DMS79 treated with DMSO at 0.1 percent for 48 hours (cell line): Measurements from ENCODE around the gene WNT7B.

Experiments used
- DNase-seq: peaks from one replicate; lab custom pipeline; 2025; lab: John Stamatoyannopoulos, UW

WNT7B gene

DNA sequence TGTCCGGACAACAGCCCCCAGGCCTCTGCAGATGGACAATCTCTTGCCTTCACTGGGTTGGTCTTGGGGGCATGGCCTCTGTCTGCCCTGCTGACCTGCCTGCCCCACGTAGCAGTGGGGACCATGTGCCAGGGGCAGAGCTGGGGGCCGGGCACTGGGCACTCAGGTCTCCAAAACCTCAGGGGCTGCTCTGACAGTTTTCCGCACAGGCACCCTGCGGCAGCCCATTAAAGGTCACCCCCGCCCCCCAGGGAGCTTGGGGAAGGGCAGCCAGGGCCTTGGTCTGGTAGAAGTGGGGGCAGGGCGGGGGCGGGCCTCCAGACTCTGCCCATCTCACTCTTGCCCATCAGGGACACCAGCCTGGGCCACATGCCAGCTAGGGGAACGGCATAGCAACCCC, 49.9 kb downstream of the WNT7B start:
- DNase-seq = no peak

DNA sequence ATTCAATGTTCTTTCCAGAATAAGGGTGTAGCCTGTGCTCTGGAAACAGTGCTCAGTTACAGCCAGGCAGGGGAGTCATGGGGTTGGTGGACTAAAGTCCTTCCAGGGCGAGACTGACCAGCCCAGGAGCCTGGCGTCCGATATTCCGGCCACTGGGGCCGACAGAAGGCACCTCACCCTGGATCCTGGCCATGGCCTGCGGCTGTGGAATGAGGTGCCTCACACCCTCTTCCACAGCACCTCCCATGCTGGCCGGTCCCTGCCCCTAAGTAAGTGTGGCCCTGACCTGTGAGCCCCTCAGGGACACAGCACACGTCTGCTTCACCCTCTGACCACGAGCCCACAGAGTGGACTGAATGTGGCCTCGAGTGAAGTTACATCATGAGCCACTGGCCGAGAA, 50.5 kb downstream of the WNT7B start:
- DNase-seq = no peak

DNA sequence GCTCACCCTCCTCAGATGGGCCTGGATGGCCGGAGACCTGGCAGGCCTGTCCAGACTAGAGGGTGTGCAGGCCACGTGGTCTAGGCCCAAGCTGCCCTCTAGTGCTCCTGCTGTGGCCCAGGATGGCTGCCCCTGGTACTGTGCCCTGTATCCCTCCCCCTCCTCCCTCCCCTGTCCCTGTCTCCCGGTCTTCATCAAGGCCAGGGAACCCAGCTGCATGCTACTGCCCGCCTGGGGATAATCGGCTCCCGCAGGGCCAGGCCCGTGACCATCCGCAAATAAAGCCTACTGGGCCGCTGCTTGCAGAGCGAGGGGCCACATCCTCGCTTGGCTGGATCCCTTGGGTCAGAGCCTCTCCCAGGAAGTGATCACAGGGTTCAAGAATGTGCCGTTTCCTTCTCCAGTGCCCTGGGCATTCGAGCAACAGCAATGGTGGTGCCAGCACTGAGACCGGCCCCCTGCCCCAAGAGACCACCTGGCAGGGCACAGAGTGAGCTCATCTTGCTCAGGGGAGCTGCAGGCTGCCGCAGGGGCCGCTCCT, 51.1 kb downstream of the WNT7B start:
- no peak for DNase-seq

DNA sequence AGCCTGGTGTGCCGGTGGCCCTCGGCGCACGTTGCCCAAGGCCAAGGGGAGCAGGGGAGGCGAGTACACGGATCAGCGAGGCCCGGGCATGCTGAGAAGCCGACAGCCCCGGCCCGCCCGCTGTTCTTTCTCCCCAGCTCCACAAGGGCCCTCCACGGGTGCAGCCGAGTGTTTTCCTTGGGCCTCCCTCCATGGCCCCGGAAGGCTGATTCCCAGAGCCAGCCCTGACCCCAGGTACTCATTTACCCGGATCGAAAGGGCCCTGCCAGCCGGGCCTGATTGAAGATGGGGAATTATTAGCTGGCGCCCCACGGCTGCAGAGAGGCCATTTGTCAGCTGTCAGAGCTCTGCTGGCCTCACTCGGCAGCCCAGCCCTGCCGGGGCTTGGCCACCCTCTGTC, 53.1 kb downstream of the WNT7B start:
- no peak for DNase-seq

DNA sequence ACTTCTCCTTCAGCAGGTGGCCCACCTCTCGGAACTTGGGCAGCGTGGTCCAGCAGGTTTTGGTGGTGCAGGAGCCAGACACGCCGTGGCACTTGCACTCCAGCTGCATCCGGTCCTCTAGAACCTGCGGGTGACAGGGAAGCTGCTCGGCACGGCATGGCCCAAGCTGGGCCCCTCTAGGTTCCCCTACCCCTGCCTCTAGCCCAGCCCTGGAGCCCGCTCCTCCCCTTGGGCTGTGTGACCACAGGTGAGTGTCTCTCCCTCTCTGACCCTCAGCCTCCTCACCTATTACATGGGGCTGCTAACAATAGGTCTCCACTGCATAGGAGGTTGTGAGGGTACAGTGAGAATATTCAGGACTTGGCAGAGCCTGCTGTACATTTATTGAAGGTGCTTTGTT, 53.8 kb downstream of the WNT7B start:
- DNase-seq = no peak

DNA sequence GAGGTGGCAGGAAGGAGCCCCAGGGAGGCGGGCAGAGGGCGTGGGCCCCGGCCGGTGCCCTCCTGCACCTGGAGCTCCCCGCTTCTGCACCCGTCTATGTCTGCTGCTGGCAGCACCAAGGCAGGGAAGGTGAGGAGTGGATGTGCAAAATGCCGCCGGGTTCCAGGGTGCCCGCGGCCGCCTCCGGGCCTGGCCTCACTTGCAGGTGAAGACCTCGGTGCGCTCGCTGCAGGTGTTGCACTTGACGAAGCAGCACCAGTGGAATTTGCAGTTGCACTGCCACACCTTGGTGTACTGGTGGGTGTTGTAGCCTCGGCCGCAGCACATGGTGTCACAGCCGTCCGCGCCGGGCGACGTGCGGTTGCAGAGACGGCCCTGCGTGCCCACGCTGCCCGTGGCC, 54.3 kb downstream of the WNT7B start:
- DNase-seq = no peak

DNA sequence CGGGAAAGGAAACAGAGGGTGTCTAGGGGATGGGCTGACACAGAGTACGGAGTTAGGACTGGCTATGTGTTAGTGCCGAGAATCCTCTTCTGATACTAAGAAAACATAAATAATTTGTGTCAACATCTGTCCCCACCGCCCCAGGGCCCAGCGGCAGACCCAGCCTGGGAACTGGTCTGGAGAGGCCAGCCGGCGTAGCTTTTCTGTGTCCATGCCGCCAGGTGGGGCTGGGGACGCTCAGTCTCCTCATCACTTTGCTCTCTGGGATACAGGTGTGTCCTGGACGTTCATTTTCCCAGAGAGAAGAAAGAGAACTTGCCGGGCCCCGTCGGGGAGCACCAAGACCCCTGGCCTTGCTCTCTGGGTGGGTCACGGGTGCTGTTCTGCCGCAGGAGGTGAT, 54.7 kb downstream of the WNT7B start:
- DNase-seq = no peak

DNA sequence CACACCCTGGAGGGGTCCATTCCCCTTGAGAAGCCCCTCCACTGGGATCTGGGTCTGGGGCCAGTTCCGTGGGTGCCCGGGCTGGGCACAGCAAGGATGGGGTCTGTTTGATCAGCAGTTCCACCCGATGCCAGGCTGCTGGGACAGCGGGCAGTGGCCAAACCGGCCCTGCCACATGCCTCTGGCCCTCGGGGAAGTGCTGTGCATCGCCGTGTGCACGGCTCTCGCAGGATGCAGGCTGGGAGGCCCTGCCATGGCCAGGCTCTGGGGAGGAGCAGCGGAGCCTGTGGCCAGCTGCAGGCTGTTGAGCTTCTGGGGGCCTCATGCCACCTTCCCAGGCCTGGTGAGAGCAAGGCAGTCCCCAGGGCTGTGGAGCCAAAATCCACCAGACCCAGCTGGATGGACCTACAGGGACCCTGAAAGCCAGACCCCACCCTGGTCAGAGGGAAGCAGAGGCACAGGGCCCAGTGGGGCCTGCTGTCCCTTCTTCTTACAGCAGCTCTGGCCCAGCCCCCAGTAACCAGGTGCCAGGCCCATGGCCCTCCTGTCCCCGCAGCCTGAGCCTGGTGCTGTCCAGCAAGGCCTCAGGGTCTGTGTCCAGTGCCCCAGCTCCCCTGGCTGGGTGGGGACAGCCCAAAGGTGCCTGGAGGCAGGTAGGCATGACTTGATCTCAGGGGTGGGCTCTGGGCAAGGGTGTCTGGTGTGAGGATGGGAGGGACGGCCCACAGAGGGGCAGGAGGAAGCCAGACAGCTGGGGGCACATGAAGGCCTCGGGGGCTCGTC, 57.3 kb downstream of the WNT7B start:
- no peak for DNase-seq

DNA sequence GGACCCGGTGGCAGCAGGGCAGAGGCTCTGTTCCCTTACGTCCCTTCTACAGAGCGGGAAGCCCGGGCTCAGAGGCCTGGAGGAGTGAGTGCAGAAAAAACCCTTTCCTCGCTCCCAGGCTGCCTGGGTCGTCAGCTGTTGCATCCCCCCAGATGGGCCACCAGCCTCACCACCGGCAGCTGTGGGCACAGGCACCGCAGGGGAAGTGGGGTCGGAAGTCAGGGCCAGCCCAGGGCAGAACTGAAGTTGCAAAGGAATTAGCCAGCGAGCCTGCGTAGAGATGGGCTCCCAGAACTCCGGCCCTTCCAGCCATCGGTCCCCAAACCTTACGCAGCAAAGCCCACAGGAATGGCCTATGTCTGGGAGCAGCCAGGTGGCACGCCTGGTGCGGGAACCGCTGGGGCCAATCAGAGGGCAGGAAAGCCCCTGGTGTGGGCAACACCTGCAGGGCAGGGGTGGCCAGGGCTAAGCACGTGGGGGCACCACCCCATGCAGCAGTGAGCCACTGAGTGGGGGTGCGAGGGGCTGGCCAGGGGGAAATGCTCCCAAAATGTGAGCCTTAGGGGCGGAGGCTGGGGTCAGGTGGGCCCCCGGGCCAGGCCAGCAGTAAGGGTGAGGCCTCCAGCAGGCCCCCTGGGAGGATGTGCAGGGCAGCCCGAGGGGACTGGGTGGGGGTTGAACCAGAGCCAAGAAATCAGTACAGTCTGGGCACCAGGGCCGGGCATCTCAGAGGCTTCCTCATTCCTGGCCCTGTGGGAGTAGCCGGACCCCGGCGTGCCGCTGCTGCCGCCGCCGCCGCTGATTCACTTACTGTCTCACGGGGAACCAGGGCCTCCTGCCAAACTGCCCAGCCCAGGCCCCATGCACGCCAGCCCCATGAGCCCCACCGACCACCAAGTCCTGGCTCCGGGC, 58.2 kb downstream of the WNT7B start:
- no peak for DNase-seq

DNA sequence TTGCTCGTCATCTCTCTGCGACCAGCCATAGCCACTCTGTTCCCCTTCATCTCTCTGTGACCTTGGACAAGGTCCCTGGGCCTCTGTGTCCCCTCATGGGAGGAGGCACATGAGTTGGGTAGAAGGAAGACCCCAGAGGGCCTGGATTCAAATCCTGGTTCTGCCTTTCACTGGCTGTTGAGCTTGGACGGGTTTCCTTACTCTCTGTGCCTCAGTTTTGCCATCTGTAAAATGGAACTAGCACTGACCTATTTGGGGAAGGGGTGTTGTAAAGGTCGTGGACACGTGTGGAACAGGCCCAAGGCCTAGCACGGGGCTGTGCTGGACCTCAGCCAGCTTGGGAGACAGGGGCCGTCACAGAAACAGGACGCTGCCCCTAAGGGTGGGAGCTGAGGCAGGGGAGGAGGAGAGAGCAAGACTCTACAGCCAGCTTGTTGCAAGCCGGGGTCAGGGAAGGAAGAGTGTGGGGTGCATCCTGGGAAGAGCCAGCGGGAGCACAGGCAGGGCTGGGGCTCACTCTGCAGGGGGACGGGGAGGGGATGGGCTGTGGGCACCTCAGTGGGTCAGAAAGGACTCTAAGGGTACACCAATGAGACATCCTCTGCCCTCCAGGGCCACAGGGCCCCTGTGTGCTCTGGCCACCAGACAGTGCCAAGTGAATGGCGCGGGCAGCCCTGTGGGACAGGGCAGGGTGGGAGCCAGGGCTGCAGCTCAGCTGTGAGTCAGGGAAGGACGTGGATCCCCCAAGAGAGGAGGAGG, 59.1 kb downstream of the WNT7B start:
- no peak for DNase-seq

DNA sequence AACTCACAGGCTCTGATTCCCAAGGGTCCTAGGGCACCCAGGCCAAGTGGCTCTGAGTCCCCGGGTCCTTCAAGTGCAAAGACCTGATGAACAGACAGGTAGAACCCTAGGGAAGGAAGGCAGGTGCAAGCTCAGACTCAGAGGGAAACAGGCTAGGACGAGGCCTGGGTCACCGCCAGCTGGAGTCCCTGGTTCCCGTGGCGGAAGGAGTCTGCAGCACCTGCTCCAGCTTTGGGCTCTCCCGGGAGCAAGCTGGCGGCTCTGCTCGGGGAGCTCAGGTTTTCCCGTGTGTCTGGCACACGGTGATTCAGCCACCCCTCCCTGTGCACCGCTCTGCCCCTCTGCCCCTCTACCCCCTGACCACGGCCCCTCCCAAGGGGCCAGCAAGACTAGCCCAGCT, 59.8 kb downstream of the WNT7B start:
- DNase-seq = peak; percentile 63

DNA sequence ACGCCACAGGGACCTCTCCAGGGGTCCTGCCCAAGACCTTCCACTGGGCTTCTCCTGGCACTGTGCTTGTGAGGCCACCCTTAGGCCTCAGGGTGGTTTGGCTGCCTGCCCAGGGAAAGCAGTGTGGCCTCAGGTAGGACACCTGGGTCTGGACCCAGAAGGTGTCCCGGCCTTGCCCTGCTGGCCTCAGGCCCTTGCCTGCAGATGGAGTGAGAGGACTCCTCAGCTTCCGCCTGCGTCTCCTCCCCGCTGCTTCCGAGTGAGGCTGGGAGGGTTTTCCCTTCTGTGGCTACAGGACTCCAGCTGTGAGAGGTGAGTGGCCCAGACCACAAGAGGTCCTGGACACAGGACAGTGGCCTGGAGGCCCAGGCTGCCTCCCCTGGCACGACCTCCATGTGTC, 60.4 kb downstream of the WNT7B start:
- no peak for DNase-seq

DNA sequence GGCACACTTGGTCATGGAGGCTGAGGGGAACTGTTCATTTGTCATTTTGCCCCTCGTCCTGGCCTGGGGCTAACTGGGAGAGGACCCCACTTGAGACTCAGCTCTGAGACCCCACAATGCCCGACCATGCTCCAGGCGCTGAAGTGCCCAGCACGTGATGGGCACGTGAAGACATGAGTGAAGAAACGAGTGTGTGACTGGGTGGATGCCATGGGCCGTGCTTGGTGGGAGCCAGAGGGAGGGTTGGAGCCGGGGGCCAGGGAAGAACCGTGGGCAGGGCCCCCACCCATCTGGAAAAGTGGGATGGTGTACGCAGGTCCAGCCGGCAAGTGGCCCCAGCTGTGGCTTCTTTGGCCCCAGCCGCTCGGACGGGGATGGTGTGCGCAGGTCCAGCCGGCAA, 61.1 kb downstream of the WNT7B start:
- no peak for DNase-seq

DNA sequence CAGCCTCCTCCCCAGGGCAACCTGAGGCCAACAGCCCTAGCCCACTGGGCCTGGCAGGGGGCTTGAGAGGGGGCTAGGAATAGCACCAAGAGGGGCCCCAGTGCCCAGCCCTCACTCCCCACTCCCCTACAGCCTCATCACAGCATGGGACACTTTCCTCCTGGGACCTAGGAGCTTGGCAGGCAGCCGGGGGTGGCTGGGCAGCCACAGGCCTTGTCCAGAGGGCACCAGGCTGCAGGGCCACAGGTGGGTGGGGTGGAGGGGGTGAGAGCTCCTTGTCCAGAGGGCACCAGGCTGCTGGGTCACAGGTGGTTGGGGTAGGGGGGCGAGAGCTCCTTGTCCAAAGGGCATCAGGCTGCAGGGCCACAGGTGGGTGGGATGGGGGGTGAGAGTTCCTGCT, 61.8 kb downstream of the WNT7B start:
- DNase-seq = no peak

DNA sequence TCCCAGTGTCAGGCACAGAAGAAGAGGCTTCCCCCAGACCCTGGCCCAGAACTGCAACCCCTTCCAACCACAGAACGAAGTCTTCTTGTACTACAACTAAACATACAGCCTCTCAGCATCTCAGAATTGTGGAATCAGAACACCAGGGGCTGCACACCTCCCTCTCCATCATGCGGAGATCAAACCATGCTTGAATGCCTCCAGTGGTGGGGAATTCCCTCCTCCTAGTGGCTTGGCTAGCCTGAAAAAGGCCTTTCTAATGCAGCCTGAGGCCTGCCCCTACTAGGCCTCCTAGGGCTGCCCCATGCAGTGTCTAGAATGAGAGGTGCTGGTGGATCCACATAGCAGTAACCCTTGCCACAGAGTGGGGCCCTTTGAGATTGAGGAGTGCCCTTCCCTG, 62.7 kb downstream of the WNT7B start:
- no peak for DNase-seq

DNA sequence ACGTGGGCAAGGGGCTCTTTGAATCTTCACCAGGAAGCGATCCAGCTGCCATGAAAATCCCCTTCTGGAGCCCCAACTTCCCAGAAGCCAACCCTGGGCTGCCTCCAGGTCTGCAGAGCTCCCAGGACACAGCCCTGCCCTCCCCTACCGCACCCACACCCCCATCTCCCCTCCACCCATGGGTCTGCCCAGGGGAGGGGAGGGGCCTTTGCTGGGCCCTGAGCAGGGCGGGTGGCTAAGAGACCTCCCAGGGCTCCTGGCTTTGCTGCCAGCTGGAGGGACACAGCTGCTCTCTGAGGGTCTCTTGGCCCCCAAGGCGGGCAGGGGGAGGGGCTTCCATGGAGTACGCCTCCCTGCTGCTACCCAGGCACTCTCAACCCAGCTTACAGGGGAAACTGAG, 64.1 kb downstream of the WNT7B start:
- no peak for DNase-seq

DNA sequence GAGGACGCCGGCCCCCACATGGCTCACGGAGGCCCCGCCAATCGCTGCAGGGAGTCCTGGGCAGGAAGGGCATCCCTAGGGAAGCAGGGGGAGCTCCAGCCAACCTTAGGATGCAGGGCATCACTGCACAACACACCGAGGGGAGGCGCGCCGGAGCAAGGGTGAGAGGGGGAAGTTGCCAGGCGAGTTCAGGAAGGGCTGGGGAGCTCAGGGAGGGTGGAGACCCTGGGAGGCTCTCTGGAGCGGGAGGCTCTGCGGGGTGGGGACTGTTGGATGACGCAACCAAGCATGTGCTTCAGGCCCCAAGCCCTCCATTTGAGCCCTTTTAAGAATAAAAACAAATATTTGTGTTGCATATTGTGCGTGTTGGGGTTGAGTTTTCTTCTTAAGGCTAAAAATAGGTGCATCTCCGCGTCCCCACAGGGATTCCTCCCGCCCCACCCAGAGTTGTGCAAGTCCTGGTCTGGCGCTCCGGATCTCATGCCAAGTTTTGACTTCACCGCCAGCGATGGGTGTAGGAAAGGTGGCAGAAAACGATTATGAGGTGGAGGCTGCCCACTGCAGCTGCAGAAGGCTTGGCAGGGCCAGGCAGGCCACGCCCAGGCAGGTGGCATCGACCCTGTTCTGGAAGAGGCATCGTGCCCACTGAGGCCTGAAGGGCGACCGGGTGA, 65.2 kb downstream of the WNT7B start:
- DNase-seq = peak; percentile 72

DNA sequence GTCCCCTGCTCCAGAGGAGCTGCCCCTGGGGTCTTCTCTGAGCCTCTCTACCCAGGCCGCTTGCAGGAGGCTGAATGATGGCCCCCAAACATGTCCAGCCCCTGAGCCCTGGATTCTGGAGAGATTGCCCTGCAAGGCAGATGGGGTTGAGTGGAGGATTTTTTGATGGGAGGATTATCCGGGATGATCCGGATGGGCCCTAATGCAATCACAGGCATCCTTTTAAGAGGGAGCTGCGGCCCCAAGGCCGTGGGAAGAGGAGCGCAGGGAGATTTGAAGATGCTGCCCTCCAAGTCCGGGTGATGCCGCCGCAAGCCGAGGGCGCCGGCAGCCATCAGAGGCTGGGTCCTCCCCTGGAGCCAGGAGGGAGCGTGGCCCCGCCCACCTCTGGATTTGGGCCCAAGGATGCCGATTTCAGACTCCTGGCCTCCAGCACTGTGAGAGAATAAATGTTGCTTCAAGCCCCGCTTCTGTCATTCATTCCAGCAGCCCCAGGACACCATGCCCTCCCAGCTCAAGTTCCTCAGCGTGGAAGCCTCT, 66.0 kb downstream of the WNT7B start:
- no peak for DNase-seq

DNA sequence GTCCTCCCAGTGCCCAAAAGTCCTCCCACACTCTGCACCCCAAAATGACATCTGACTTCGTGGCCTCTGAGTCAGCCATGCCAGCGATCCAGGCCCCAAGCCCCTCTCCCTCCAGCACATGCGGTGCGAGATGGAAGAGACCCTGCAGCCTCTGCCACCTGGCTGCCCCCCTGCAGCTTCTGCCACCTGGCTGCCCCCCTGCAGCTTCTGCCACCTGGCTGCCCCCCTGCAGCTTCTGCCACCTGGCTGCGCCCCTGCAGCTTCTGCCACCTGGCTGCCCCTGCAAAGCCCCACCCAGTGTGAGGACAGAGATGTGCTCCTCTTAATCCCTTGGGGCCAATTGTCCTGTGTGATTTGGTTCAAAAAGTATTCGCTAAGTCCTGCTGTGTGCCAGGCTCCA, 68.0 kb downstream of the WNT7B start:
- no peak for DNase-seq

DNA sequence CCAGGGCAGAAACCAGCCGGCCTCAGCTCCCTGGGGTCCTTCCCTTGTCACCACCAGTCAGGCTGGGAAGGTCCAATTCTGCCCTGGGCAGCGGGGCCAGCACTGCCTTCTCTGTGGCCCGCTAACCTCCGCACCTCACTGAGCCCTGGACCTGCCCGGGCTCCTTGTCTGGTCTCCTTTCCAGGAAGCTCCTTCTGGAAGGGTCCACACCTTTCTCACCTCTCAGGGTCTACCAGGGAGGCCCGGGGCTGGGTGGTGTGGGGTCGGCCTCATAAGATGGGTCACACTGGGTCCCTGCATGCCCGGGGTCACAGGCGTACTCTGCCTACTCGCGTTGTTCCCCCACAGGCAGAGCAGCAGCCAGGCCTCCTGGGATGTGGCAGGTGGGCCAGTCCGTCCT, 69.0 kb downstream of the WNT7B start:
- no peak for DNase-seq

DNA sequence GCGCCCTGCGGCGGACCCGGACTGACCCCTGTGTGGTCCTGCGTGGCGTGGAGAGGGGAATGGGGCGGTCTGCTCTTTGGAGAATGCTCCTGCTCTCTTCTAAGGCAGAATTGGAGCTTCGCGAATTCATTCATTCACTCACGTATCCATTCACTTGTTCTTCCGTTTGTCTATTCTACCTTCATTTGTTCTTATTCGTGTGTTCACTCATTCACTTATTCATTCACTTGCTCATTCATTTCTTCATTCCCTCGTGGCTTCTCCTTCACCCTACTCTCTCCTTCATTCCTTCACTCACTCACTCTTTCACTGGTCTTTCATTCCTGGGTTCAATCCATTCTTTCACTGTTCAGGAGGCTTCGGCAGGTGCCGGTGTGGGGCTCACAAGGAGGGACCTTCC, 69.6 kb downstream of the WNT7B start:
- DNase-seq = no peak

DNA sequence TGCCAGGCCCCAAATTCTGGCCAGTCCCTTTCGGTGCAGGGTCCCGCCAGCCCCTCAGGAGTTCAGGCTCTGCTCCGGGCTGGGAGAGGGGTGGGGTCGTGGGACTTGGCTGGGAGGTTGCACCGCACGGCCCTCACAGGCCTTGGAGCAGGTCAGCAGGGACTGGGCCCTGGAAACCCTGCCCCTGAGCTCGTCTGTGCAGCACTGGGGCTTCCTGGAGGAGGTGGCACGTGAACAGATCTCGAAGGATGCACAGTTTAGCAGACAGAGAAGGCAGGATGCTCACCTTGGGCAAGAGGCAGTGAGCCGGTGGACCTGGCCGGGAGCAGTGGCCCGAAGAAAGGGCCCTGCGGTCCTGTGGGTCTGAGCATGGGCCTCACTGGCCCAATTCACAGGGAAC, 70.0 kb downstream of the WNT7B start:
- no peak for DNase-seq
